ENCODE results near the gene NCAPD2.

Gene NCAPD2

GRCh38 chr12:6493497-6494257 is at the start of gene NCAPD2:
NCAPD2 (plus strand) TSS chr12:6494102; CDS start chr12:6495099, 997 bp downstream.
- TF ChIP-seq CTCF (IDR thresholded peaks at IDR 0.05; ENCODE audit: control insufficient read depth, insufficient read depth, low read depth, low read length, missing control alignments), result no peak
- DNase-seq (ENCODE audit: low read depth), result peak; percentile 74

GRCh38 chr12:6444704-6445688 is 48.9 kb upstream of the NCAPD2 start, which contains the start of gene CD27:
CD27 (plus strand) TSS chr12:6444955; CDS start chr12:6445096, 141 bp downstream.
- H3K4me3 ChIP-seq (ENCODE audit: control insufficient read depth, low read depth, low read length), result no peak within 1 kb of the TSS
- DNase-seq (ENCODE audit: low read depth), result no peak
- TF ChIP-seq CTCF (IDR thresholded peaks at IDR 0.05; ENCODE audit: control insufficient read depth, insufficient read depth, low read depth, low read length, missing control alignments), result no peak

More at GRCh38 chr12:6493497-6494257, at the start of gene NCAPD2:
- peak within 1 kb of the TSS; percentile 81 for H3K4me3 ChIP-seq (ENCODE audit: control insufficient read depth, low read depth, low read length)

GRCh38 chr12:6450091-6450868 is 43.6 kb upstream of the NCAPD2 start:
- peak overlapping the region; percentile 85 for H3K4me3 ChIP-seq (ENCODE audit: control insufficient read depth, low read depth, low read length)
- DNase-seq (ENCODE audit: low read depth), result no peak
- no peak for TF ChIP-seq CTCF (IDR thresholded peaks at IDR 0.05; ENCODE audit: control insufficient read depth, insufficient read depth, low read depth, low read length, missing control alignments)

GRCh38 chr12:6450869-6451347 is 43.0 kb upstream of the NCAPD2 start:
- DNase-seq (ENCODE audit: low read depth), result no peak
- TF ChIP-seq CTCF (IDR thresholded peaks at IDR 0.05; ENCODE audit: control insufficient read depth, insufficient read depth, low read depth, low read length, missing control alignments), result no peak
- H3K4me3 ChIP-seq (ENCODE audit: control insufficient read depth, low read depth, low read length), result peak overlapping the region; percentile 85

GRCh38 chr12:6451348-6452244 is 42.3 kb upstream of the NCAPD2 start, which contains the start of gene TAPBPL:
TAPBPL (plus strand) TSS chr12:6452042; CDS start chr12:6452249, 207 bp downstream.
- peak within 1 kb of the TSS; percentile 85 for H3K4me3 ChIP-seq (ENCODE audit: control insufficient read depth, low read depth, low read length)
- peak; percentile 44 for DNase-seq (ENCODE audit: low read depth)
- TF ChIP-seq CTCF (IDR thresholded peaks at IDR 0.05; ENCODE audit: control insufficient read depth, insufficient read depth, low read depth, low read length, missing control alignments), result no peak
